ENCODE measurements around the gene SLC35G1. TPM values are rescaled to one million over a fixed set of nuclear protein-coding genes. Genes with fewer than 3 reads are reported as not detected.

Gene SLC35G1
- total RNA-seq, 3 donors from 2014 or later, result 2.9 to 7.0 (median 3.9) TPM

GRCh38 chr10:93904901-93905300 is 11.1 kb downstream of the SLC35G1 start:
- intact Hi-C loops (cut with DNase I; ENCODE audit: low total_unique reads), result no loop called here

GRCh38 chr10:93907059-93907458 is 13.3 kb downstream of the SLC35G1 start:
- Histone ChIP-seq H3K9me3 (no peaks in the 10 kb centered on the region), H3K27ac (no peak overlapping the region), H3K4me3 (no peak overlapping the region), H3K4me1 (no peaks in the 10 kb centered on the region), H3K36me3 (no peaks in the 10 kb centered on the region), H3K27me3 (no peaks in the 10 kb centered on the region)
- DNase-seq (ENCODE audit: low spot score in 2 of 2), result no peak
- intact Hi-C loops (cut with DNase I; ENCODE audit: low total_unique reads), result no loop called here
- TF ChIP-seq POLR2A (IDR thresholded peaks at IDR 0.05) (no peak), POLR2AphosphoS5 (IDR thresholded peaks at IDR 0.05) (no peak), CTCF (IDR thresholded peaks at IDR 0.05) (no peak)

More at GRCh38 chr10:93904901-93905300, 11.1 kb downstream of the SLC35G1 start:
- no peak overlapping the region for H3K27ac ChIP-seq
- no peak for TF ChIP-seq POLR2AphosphoS5 (IDR thresholded peaks at IDR 0.05)
- TF ChIP-seq POLR2A (IDR thresholded peaks at IDR 0.05), result no peak
- TF ChIP-seq CTCF (IDR thresholded peaks at IDR 0.05), result no peak
- H3K27me3 ChIP-seq, result no peaks in the 10 kb centered on the region
- DNase-seq (ENCODE audit: low spot score in 2 of 2), result no peak
- H3K4me1 ChIP-seq, result no peaks in the 10 kb centered on the region
- no peaks in the 10 kb centered on the region for H3K36me3 ChIP-seq
- no peak overlapping the region for H3K4me3 ChIP-seq
- no peaks in the 10 kb centered on the region for H3K9me3 ChIP-seq

GRCh38 chr10:93911866-93912265 is 18.1 kb downstream of the SLC35G1 start:
- DNase-seq (ENCODE audit: low spot score in 2 of 2), result no peak
- no peaks in the 10 kb centered on the region for H3K27me3 ChIP-seq
- TF ChIP-seq POLR2A (IDR thresholded peaks at IDR 0.05), result no peak
- no peak for TF ChIP-seq CTCF (IDR thresholded peaks at IDR 0.05)
- no peak for TF ChIP-seq POLR2AphosphoS5 (IDR thresholded peaks at IDR 0.05)
- intact Hi-C loops (cut with DNase I; ENCODE audit: low total_unique reads), result loop anchor here (10.0 kb wide), 1 partner anchor 403 kb away; no protein-coding TSS in a partner anchor
- no peak overlapping the region for H3K27ac ChIP-seq
- no peaks in the 10 kb centered on the region for H3K36me3 ChIP-seq
- H3K4me1 ChIP-seq, result no peaks in the 10 kb centered on the region
- no peaks in the 10 kb centered on the region for H3K9me3 ChIP-seq
- H3K4me3 ChIP-seq, result no peak overlapping the region

GRCh38 chr10:93912444-93912843 is 18.7 kb downstream of the SLC35G1 start:
- Histone ChIP-seq H3K36me3 (no peaks in the 10 kb centered on the region), H3K27ac (no peak overlapping the region), H3K9me3 (no peaks in the 10 kb centered on the region), H3K4me1 (no peaks in the 10 kb centered on the region), H3K27me3 (no peaks in the 10 kb centered on the region), H3K4me3 (no peak overlapping the region)
- no peak for DNase-seq (ENCODE audit: low spot score in 2 of 2)
- intact Hi-C loops (cut with DNase I; ENCODE audit: low total_unique reads), result loop anchor here (10.0 kb wide), 1 partner anchor 402 kb away; no protein-coding TSS in a partner anchor
- TF ChIP-seq CTCF (IDR thresholded peaks at IDR 0.05) (no peak), POLR2A (IDR thresholded peaks at IDR 0.05) (no peak), POLR2AphosphoS5 (IDR thresholded peaks at IDR 0.05) (no peak)

GRCh38 chr10:93913706-93914105 is 19.9 kb downstream of the SLC35G1 start:
- Histone ChIP-seq H3K27ac (no peak overlapping the region), H3K36me3 (no peaks in the 10 kb centered on the region), H3K4me3 (no peak overlapping the region), H3K4me1 (no peaks in the 10 kb centered on the region), H3K9me3 (no peaks in the 10 kb centered on the region), H3K27me3 (no peaks in the 10 kb centered on the region)
- no peak for TF ChIP-seq POLR2AphosphoS5 (IDR thresholded peaks at IDR 0.05)
- TF ChIP-seq CTCF (IDR thresholded peaks at IDR 0.05), result no peak
- TF ChIP-seq POLR2A (IDR thresholded peaks at IDR 0.05), result no peak
- intact Hi-C loops (cut with DNase I; ENCODE audit: low total_unique reads), result loop anchor here (10.0 kb wide), 1 partner anchor 401 kb away; no protein-coding TSS in a partner anchor
- no peak for DNase-seq (ENCODE audit: low spot score in 2 of 2)
